Heart left ventricle (tissue), 16 donors: Measurements from ENCODE around the gene CLEC2B. TPM values are rescaled to one million over a fixed set of nuclear protein-coding genes. Genes with fewer than 3 reads are reported as not detected.

ENCODE experiments used
- ATAC-seq, 4 donors: fragments of 200-7000 bp; cut with Tn5 transposase; one replicate each; pipeline ENCODE4 v1.9.1; 2020 to 2022; ENCODE audit warnings: moderate library complexity in 4 of 4, mild to moderate bottlenecking in 3 of 4, moderate number of reproducible peaks in 1 of 4
- DNase-seq, 5 donors: peaks; one replicate each; pipeline ENCODE4 v3.0.0-alpha.2; 2020
- H3K27ac ChIP-seq, 12 donors: fragments of 200-600 bp; sonication (generic) in 4 of 12; one replicate each; pipeline versions ENCODE4 v1.5.0 to v1.8.0; 2016 to 2022; ENCODE audit warnings: mild to moderate bottlenecking in 2 of 12
- H3K27me3 ChIP-seq, 9 donors: fragments of 200-600 bp; sonication (generic) in 2 of 9; one replicate each; pipeline versions ENCODE4 v1.5.1 to v1.8.0; 2016 to 2022; ENCODE audit warnings: mild to moderate bottlenecking in 3 of 9
- H3K36me3 ChIP-seq, 9 donors: fragments of 200-600 bp; sonication (generic) in 2 of 9; one replicate each; pipeline versions ENCODE4 v1.5.0 to v1.8.0; 2018 to 2022; ENCODE audit warnings: mild to moderate bottlenecking in 2 of 9
- H3K4me1 ChIP-seq, 12 donors: fragments of 200-600 bp; sonication (generic) in 4 of 12; one replicate each; pipeline versions ENCODE4 v1.5.0 to v1.8.0; 2016 to 2022; ENCODE audit warnings: mild to moderate bottlenecking in 3 of 12
- H3K4me3 ChIP-seq, 12 donors: fragments of 200-600 bp; sonication (generic) in 4 of 12; one replicate each; pipeline versions ENCODE4 v1.5.0 to v1.8.0; 2017 to 2022; ENCODE audit warnings: mild to moderate bottlenecking in 9 of 12, moderate library complexity in 4 of 12
- H3K9me3 ChIP-seq, 12 donors: fragments of 200-600 bp; sonication (generic) in 4 of 12; one replicate each; pipeline versions ENCODE4 v1.5.0 to v1.8.0; 2016 to 2022; ENCODE audit warnings: mild to moderate bottlenecking in 1 of 12
- POLR2A ChIP-seq, 2 donors: fragments of 450-650 bp; IDR thresholded peaks; one replicate each; pipeline ENCODE4 v1.6.1; 2017; ENCODE audit warnings: antibody characterized with exemption in 2 of 2, mild to moderate bottlenecking in 2 of 2, moderate library complexity in 2 of 2
- WGBS, 4 donors: extraction: QIAGEN DNeasy Blood & Tissue Kit in 2 of 4; methylation state at CpG; one replicate each; pipeline versions ENCODE4 v1.1.5 to v1.1.7; 2013 to 2018; 5-methylcytosine and 5-hydroxymethylcytosine counted together
- intact Hi-C, 10 donors: fragments of 100-400 bp; cut with DNase I; formaldehyde crosslinking; loops; one replicate each; pipeline versions ENCODE4 v1.11.1 to v1.14.2; 2022
- long read RNA-seq, 3 donors: library from polyadenylated mRNA; unstranded; transcript quantifications; one replicate each; pipeline ENCODE4 v2.0.0, GENCODE V29; 2020 to 2021
- polyA plus RNA-seq, 2 donors: library from polyadenylated mRNA; stranded (reverse); fragments of 200-250 nt; gene quantifications; one replicate each; pipeline ENCODE4 v1.2.3, GENCODE V29; 2013
- total RNA-seq, 9 donors: library from RNA; depleted of rRNA in 2 of 9; stranded (reverse); fragments of >200 nt in 2 of 9; fragmentation: NEBNext Ultra II Directional in 3 of 9; extraction: Animal tissue kit (Norgen Biotek cat#: 25700) in 3 of 9; gene quantifications; one replicate each; pipeline versions ENCODE4 v1.1.0 to v1.2.4, GENCODE V29; 2016 to 2023
- TF ChIP-seq, protein P1 (sequence below), 12 donors: fragments of 200-600 bp; sonication (generic) in 4 of 12; IDR thresholded peaks; one replicate each; pipeline versions ENCODE4 v1.5.0 to v1.8.0; 2018 to 2022; ENCODE audit warnings: antibody characterized with exemption in 12 of 12, mild to moderate bottlenecking in 5 of 12
- donor health status: ischemic (EF 13 %, LVEDD 7.1; RV severe dilation, severe dysfunction).
- donor health status: healthy with polysubstance abuse.
- donor health status: DM: no; HTN: yes; CAD: no.
- donor health status: DM: no; HTN: no; CAD: no.
- donor health status: ischemic (EF 25% LVEDD 6.9; RV normal size, moderate dysfunction).
- donor health status: ischemic (EF 25% LVEDD 5.7; RV mildly dilated, moderate dysfunction).
- donor health status: healthy.
- donor health status: DM: yes; HTN: yes; CAD: no.
- donor health status: ischemic (EF 35%, LVEDD 5.7; RV mildly dilated, moderate dysfunction).
- donor health status: nonischemic (EF 11% LVEDD 7.7; RV severe dilation, severe dysfunction).
- donor health status: DM: yes; HTN: yes; CAD: no.
- donor health status: PGD.
- donor health status: ischemic (EF 29% LVEDD 5.4; RV normal size, mild dysfunction).
- donor health status: nonischemic (EF 23%, LVEDD 6.1; RV moderate dilation, normal function).

Gene CLEC2B
- total RNA-seq = 10 to 100 TPM in 1 of 9 donors, 1 to 10 TPM in 8; 2.7 to 18.8 (median 4.5) TPM
- 1 to 10 TPM; 3.7 to 5.2 TPM for polyA plus RNA-seq
- long read RNA-seq, donor 1, partial matches to known transcripts = 0 of 1 reads
- long read RNA-seq, donor 1, other reads (novel, unspliced or antisense) = 0 of 1 reads
- long read RNA-seq, donor 2, transcript CLEC2B-201 (5 exons, 1,700 nt) = major isoform, 6 of 7 reads
- long read RNA-seq, donor 2, partial matches to known transcripts = 0 of 7 reads
- long read RNA-seq, donor 2, other reads (novel, unspliced or antisense) = 1 of 7 reads
- long read RNA-seq, donor 3, partial matches to known transcripts = 0 of 2 reads
- long read RNA-seq, donor 3, other reads (novel, unspliced or antisense) = 0 of 2 reads

DNA sequence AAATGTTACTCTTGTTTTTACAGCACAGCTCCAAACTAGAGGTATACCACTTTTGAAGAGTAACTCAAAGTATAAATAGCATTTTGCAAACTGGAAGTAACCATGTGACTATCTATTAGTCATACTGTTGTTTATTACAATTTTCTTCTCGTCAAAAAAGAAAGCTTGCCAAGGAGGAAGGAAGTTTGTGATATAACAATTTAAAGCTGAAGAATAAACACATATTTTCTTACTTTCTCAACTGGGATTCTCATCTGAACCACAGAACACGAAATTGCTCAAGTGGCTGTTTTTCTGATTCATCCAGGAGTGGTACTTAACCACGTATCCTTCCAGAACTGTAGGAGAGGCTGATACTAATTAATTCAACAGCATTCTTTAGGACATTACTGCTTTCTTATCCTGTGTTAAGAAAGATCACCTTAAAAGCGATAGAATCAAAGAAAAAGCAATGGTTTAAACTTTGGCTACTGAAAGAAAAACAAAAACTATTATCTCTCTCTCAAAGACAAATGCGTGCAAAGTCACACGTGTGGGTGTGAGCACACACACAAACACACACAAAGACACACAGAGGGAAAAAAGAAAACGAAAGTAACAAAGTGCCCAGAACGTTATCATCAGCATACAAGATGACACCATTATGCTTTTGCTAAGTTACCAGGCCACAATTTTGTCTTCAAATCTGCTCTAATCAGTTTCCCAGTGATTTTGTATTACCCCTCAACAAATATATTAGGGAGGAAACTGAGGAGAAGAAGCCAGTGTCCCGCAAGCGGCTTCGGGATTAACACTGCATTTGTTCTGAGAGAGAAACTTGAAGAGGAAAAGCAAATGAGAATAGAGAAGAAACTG lies at the start of gene CLEC2B:
TSS of gene CLEC2B (minus strand) at position 48 of the 855 bp plus-strand sequence.
- H3K27ac ChIP-seq = peak within 1 kb of the TSS; percentile 70 to 95 (median 82)
- no peak for DNase-seq

DNA sequence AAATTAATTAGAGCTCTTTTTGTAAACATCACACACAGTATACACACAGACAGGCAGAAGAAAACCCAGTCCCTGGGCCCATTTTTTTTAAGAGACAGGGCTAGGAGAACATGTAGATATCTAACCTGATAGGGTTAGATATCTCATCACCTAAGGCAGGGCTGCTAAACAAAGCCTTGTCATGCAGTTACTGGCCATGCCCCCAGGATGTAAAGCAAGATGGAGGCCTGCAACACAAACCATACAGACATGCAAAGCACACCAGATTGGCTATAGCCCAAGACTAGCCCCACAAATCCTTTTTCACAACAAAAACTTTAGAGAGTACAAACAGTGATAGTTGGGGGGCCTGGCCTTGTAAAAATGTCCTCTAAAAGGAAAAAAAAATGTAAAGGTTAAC lies 42.6 kb upstream of the CLEC2B start:
- no peak overlapping the region for H3K4me3 ChIP-seq
- intact Hi-C loops = loop anchor here in 1 of 10 donors (5.0 kb wide), 1 partner anchor 164 kb away; no protein-coding TSS in a partner anchor
- no peaks in the 10 kb centered on the region for H3K36me3 ChIP-seq
- H3K27ac ChIP-seq = no peak overlapping the region
- TF ChIP-seq, protein P1, sequence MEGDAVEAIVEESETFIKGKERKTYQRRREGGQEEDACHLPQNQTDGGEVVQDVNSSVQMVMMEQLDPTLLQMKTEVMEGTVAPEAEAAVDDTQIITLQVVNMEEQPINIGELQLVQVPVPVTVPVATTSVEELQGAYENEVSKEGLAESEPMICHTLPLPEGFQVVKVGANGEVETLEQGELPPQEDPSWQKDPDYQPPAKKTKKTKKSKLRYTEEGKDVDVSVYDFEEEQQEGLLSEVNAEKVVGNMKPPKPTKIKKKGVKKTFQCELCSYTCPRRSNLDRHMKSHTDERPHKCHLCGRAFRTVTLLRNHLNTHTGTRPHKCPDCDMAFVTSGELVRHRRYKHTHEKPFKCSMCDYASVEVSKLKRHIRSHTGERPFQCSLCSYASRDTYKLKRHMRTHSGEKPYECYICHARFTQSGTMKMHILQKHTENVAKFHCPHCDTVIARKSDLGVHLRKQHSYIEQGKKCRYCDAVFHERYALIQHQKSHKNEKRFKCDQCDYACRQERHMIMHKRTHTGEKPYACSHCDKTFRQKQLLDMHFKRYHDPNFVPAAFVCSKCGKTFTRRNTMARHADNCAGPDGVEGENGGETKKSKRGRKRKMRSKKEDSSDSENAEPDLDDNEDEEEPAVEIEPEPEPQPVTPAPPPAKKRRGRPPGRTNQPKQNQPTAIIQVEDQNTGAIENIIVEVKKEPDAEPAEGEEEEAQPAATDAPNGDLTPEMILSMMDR (IDR thresholded peaks at IDR 0.05) = no peak
- no peak for TF ChIP-seq POLR2A (IDR thresholded peaks at IDR 0.05)
- H3K27me3 ChIP-seq = no peaks in the 10 kb centered on the region
- no peaks in the 10 kb centered on the region for H3K4me1 ChIP-seq
- H3K9me3 ChIP-seq = peaks cover 0 to 28% (median 17%) of the 10 kb centered on the region in 12 donors
- ATAC-seq (no peak), DNase-seq (no peak)

More for the DNA sequence above, at the start of gene CLEC2B:
- peak; percentile 60 to 81 (median 76) for ATAC-seq
- TF ChIP-seq, protein P1 (IDR thresholded peaks at IDR 0.05) = no peak
- peak in 1 of 2 donors; percentile 27 for TF ChIP-seq POLR2A (IDR thresholded peaks at IDR 0.05)
- H3K4me3 ChIP-seq = peak within 1 kb of the TSS; percentile 1 to 72 (median 51)
- peaks cover 0 to 3% (median 0%) of the 10 kb centered on the region in 12 donors for H3K9me3 ChIP-seq
- 23 to 28% (median 26%) methylated on average over 11 of the region's 11 CpGs for WGBS, 4 donors
- intact Hi-C loops = no loop called here
- no peaks in the 10 kb centered on the region for H3K27me3 ChIP-seq
- H3K36me3 ChIP-seq = no peaks in the 10 kb centered on the region
- peaks cover 0 to 29% (median 2%) of the 10 kb centered on the region in 12 donors for H3K4me1 ChIP-seq

DNA sequence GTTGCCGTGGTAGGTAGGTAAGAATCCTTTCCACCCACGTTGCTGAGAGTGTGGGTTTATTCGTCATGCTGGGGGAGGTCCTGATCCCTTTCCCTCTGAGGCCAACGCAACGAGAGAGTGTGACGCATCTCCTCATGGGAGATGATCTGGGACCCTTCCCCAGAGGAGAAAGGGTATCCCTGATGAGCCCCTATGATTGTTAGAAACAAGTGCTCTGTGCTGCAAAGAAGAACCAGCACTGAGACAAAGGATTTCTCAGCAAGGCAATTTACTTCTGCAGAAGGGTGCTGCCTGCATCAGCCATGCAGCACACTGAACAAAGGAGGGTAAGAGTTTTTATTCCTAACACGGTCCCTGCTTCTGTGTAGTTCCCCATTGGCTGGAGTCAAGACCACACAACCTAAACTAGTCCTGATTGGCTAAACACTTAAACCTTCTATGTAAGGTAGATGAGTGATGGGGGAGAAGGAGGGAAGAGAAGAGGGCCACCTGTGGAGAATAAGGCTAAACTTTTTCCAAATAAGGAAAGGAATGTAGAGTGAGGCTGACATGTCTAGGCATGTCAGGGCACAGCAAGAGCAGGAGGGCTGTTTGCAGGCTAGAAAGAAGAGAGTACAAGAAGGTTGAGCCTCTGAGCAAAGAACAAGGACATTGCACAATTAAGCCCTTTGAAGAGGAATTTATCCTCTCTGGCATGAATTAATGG lies 41.7 kb upstream of the CLEC2B start:
- WGBS, 4 donors = 69 to 84% (median 78%) methylated on average over 7 of the region's 7 CpGs

More for the DNA sequence above, 41.7 kb upstream of the CLEC2B start:
- peaks cover 0 to 28% (median 17%) of the 10 kb centered on the region in 12 donors for H3K9me3 ChIP-seq
- H3K27me3 ChIP-seq = no peaks in the 10 kb centered on the region
- H3K36me3 ChIP-seq = no peaks in the 10 kb centered on the region
- intact Hi-C loops = loop anchor here in 1 of 10 donors (5.0 kb wide), 1 partner anchor 164 kb away; no protein-coding TSS in a partner anchor
- TF ChIP-seq POLR2A (IDR thresholded peaks at IDR 0.05) = no peak
- TF ChIP-seq, protein P1 (IDR thresholded peaks at IDR 0.05) = no peak
- no peak for ATAC-seq
- H3K4me1 ChIP-seq = no peaks in the 10 kb centered on the region
- H3K27ac ChIP-seq = no peak overlapping the region
- no peak for DNase-seq
- H3K4me3 ChIP-seq = no peak overlapping the region
